HG02623 (cell line): Measurements from ENCODE around the gene MMUT.
"Not testable (repeated sequence)": the region's sequence is repeated elsewhere in the genome, so short reads cannot be mapped to it uniquely, and the experiment has no call there.

Experiments used
- ATAC-seq: cut with Tn5 transposase; IDR thresholded peaks from one replicate; pipeline ENCODE4 v1.9.1; 2021; ENCODE audit warnings: moderate library complexity; ENCODE audit not compliant: unreplicated experiment

MMUT gene

DNA sequence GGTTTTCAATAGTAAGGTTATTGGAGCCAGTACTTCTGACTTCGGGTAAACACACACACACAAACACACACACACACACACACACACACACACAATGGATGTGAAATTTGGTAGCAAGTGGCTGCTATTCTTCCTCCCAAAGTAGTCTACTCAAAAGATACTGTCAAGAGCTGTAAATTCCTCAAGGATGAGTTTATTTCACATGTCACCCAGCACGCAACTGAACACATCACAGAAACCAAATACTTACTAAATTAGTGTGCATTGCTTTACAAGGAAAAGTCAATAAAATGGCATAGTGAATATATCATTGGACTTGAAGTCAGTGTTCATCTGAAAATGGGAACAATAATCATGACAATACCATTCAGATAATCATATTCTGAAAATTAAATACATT lies 32.9 kb downstream of the MMUT start:
- no peak for ATAC-seq

- no peak for ATAC-seq
Measured at GRCh38 chr6:49423817-49424216, 39.2 kb downstream of the MMUT start.

DNA sequence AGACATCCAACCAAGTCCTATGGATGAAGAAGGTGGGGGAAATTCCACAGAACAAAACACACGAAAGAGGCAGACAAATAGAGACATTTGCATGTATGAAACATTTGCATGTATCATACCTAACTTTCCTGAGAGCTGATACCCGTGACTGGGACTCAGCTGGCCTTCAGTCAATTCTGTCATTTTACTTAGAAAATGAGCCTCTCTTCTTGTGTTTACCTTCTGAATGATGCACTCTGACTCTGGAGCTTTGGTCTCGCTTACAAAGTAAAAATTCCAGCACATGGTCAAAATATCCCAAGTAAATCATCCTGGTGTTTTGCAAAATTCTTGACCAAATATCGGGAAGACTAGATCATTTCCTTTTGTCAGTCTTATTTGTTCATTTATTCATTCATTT lies 46.9 kb downstream of the MMUT start:
- ATAC-seq, result no peak

DNA sequence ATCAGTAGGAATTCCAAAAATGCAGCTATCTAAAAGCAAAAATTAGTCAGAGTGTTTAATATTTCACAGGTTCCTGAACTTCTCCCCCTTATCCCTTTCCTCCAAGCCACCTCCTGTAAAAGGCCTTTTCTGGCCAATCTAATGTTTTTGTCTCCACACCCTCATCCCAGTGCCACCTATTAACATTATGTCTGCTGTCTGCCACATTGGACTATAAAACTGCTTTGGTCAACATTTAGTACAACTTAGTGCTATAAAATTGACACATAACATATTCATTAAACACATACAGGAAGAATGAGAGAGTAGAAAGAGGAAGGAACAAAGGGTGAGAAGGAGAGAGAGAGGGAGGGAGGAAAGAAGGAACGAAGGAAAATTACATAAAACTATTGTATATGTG lies 47.7 kb downstream of the MMUT start:
- ATAC-seq, result no peak

DNA sequence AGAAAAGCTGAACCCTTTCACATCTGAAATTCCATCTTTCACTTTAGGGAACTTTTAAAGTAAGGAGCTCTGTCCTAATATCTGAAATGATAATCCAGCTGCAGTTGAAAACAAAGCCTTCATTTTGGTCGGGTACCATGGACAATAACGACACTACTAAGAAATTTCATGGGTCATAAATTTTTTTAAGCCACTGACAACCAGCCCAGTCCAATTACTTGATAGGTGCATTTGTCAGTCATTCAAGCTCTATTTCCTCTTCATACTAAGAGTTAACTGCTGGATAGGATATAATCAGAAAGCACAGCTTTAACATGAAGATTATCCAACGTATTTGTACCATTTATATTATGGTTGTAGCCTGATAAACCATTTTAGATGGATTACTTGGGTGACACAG lies 52.5 kb downstream of the MMUT start:
- no peak for ATAC-seq

GRCh38 chr6:49409951-49410542 lies 53.0 kb downstream of the MMUT start:
- peak; percentile 98 for ATAC-seq

GRCh38 chr6:49406250-49406970 lies 56.6 kb downstream of the MMUT start:
- ATAC-seq, result no peak

- no peak for ATAC-seq
Measured at GRCh38 chr6:49401063-49401462, 62.0 kb downstream of the MMUT start.

GRCh38 chr6:49386667-49387508 lies 76.2 kb downstream of the MMUT start:
- ATAC-seq, result not testable (repeated sequence)

DNA sequence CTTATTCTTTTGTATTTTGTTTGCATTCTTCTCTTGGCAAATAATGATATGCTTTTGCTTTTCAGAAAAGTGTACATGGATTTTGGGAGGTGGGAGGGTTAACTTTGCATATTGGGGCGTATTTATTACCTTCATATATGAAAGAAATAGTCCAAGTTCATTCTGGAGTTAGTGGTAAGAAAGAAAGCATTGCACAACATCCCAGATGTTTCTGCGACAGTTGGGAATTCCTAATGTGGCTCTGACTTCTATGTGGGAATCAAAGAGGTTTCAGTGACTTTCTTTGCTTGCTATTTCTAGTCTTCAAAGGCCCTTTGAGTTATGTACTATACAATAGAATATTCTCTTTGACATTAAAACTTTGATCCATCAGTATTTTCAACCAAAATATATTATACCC lies 78.1 kb downstream of the MMUT start:
- no peak for ATAC-seq
